GM21825 (cell line): ENCODE data around the gene MED10.
A peak's percentile ranks its signal among the peaks of the same experiment; 100 is the strongest.
"Not testable (repeated sequence)": the region's sequence is repeated elsewhere in the genome, so short reads cannot be mapped to it uniquely, and the experiment has no call there.

ENCODE experiments used
- ATAC-seq: cut with Tn5 transposase; IDR thresholded peaks from one replicate; pipeline ENCODE4 v1.9.1; 2021; ENCODE audit warnings: mild to moderate bottlenecking, moderate library complexity; ENCODE audit not compliant: unreplicated experiment

Gene MED10

GRCh38 chr5:6376974-6377520 lies 1.3 kb downstream of the MED10 start:
- ATAC-seq: no peak

- ATAC-seq: no peak
These were observed 5.1 kb downstream of the MED10 start for GRCh38 chr5:6373081-6373846.

GRCh38 chr5:6372251-6373080 lies 5.9 kb downstream of the MED10 start:
- no peak for ATAC-seq

GRCh38 chr5:6371079-6371810 lies 7.1 kb downstream of the MED10 start:
- no peak for ATAC-seq

- no peak for ATAC-seq
These were observed 7.8 kb downstream of the MED10 start for GRCh38 chr5:6370580-6370979.

- ATAC-seq: no peak
These were observed 12.3 kb downstream of the MED10 start for GRCh38 chr5:6365977-6366590.

- ATAC-seq: no peak
These were observed 13.0 kb downstream of the MED10 start for GRCh38 chr5:6365142-6365976.

- ATAC-seq: not testable (repeated sequence)
These were observed 14.8 kb downstream of the MED10 start for GRCh38 chr5:6363454-6364011.

- no peak for ATAC-seq
These were observed 15.5 kb downstream of the MED10 start for GRCh38 chr5:6362846-6363245.

- no peak for ATAC-seq
These were observed 17.2 kb downstream of the MED10 start for GRCh38 chr5:6361101-6361500.

GRCh38 chr5:6360323-6361072 lies 17.8 kb downstream of the MED10 start:
- ATAC-seq: no peak

GRCh38 chr5:6359555-6360322 lies 18.6 kb downstream of the MED10 start:
- ATAC-seq: peak; percentile 83

- no peak for ATAC-seq
These were observed 19.9 kb downstream of the MED10 start for GRCh38 chr5:6358434-6358820.

GRCh38 chr5:6357817-6358433 lies 20.4 kb downstream of the MED10 start:
- ATAC-seq: not testable (repeated sequence)

GRCh38 chr5:6356578-6357164 lies 21.7 kb downstream of the MED10 start:
- no peak for ATAC-seq

- no peak for ATAC-seq
These were observed 23.1 kb downstream of the MED10 start for GRCh38 chr5:6355294-6355693.

- ATAC-seq: no peak
These were observed 23.5 kb downstream of the MED10 start for GRCh38 chr5:6354848-6355247.
